ENCODE data around the gene TEX14. TPM values are rescaled to one million over a fixed set of nuclear protein-coding genes. Genes with fewer than 3 reads are reported as not detected.
A peak's percentile ranks its signal among the peaks of the same experiment; 100 is the strongest.
"Not testable (repeated sequence)": the region's sequence is repeated elsewhere in the genome, so short reads cannot be mapped to it uniquely, and the experiment has no call there.

Gene TEX14
- total RNA-seq, 1 donor: 0.27 TPM

GRCh38 chr17:58614859-58615459, 76.9 kb downstream of the TEX14 start:
- DNase-seq (ENCODE audit: low read depth in 2 of 3, low spot score in 2 of 3): peak in 1 of 3 donors; percentile 39

DNA sequence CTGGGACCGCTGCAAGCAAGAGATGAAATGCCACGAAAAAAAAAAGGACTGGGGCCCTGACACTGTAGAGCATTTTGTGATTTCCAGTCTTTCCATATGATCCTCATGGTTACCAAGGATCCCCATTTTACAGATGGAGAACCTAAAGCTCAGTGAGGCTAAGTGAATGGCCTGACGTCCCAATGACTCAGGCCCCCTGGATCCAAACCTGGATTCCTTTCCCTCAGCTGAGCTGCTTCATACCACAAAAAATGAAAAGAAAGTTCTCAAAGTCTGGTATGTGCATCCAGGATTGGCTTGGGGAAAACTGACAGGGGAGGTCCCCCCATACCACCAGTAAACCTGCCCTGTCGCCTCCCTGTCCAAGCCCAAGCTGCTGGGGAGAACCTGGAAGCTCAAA, 80.5 kb downstream of the TEX14 start:
- no peak for DNase-seq (ENCODE audit: low read depth in 2 of 3, low spot score in 2 of 3)

DNA sequence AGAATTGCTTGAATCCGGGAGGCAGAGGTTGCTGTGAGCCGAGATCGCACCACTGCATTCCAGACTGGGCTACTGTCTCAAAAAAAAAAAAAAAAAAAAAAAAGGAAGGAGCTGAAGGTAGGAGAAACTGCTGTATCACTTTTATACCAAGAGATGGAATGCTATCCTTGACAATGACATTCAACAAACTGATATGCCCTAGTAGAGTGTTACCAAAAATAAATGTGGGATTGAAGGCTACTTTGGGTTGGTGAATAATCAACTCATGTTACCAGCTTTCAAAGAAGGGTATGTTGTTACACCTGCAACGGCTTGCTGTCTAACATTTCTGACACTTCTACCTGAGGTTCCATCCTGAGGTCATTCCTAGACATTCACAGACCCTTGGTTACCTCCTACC, 84.9 kb downstream of the TEX14 start:
- no peak for DNase-seq (ENCODE audit: low read depth in 2 of 3, low spot score in 2 of 3)

- no peak for DNase-seq (ENCODE audit: low read depth in 2 of 3, low spot score in 2 of 3)
These were observed 85.9 kb downstream of the TEX14 start for GRCh38 chr17:58605986-58606385.

DNA sequence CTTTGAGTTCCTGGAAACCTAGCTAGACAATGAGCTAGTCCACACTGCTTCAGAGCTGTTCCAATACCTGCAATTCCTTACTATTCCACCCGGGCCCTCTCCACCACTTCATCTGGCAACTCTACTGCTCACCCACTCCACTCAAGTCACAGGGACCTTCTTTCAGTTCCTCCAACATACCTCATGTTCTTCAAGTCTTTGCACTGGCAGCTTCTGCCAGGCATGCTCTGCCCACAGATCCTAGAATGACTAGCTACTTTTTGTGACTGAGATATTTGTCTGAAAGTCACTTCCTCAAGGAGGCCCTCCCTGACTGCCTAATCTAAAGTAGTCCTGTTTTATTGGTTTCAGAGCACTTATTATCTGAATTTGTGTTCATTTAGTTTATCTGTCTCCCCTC, 86.4 kb downstream of the TEX14 start:
- DNase-seq (ENCODE audit: low read depth in 2 of 3, low spot score in 2 of 3): no peak

- DNase-seq (ENCODE audit: low read depth in 2 of 3, low spot score in 2 of 3): no peak
These were observed 89.9 kb downstream of the TEX14 start for GRCh38 chr17:58601976-58602375.

DNA sequence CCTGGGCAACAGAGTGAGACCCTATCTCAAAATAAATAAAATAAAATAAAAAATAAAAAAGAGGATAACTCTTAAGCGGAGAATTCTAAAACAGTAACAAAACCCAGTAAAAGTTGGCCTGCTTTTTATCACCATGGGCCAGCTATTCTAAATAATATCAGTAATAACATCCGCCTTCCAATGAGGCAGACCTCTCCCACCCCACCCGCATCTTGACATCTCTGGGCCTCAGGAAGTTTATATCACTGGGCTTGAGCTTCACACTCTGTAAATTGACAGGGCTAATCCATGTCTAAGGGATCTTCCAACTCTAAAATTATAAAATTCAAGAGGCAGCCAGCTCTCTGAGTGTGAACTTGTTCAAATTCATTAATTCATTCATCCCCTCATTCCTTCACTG, 94.5 kb downstream of the TEX14 start:
- no peak for DNase-seq (ENCODE audit: low read depth in 2 of 3, low spot score in 2 of 3)

GRCh38 chr17:58595194-58595792, 96.6 kb downstream of the TEX14 start:
- no peak for DNase-seq (ENCODE audit: low read depth in 2 of 3, low spot score in 2 of 3)

DNA sequence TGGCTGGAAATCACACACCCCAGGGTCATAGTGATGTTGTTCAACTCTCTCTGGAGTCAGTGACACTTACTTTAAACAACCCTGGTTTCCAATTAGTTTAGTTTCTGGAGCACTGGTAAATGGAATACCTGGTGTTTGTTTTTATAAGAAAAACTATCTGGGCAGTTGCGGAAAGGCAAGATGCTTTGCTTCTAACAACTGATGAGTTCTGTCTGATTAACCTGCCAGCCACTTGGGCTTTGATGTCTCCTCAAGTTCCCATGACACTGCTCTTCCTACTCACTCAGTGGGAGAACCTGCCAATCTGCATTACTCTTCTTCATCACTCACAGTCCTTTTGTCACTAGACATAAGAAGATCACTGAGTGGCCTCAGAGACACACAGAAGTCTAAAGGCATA, 98.7 kb downstream of the TEX14 start:
- DNase-seq (ENCODE audit: low read depth in 2 of 3, low spot score in 2 of 3): no peak

DNA sequence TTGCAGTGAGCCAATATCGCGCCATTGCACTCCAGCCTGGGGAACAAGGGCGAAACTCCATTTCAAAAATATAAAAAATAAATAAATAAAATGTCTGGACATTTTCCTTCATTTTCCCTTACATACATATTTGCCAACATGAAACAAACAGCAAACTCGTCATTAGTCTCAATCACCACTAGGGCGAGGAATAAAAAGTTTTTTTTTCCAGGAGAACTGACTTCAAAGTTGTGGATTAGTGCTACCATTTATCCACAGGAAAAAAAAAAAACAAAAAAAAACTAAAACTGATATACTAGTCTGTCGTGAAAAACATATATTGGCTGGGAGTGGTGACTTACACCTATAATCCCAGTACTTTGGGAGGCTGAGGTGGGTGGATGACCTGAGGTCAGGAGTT, 100.4 kb downstream of the TEX14 start:
- DNase-seq (ENCODE audit: low read depth in 2 of 3, low spot score in 2 of 3): no peak

DNA sequence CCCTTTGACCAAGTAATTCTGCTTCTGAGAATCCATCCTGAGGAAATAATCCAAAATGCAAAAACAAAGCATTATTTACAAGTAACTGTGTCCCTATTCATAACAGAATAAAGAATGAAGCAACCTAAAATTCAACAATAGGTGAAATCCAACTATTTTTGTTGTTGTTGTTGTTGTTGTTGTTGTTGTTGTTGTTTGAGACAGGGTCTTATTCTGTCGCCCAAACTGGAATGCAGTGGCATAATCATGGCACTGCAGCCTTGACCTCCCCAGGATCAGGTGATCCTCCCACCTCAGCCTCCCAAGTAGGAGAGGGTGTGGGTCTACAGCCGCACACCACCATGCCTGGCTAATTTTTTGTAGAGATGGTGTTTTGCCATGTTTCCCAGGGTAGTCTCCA, 101.5 kb downstream of the TEX14 start:
- DNase-seq (ENCODE audit: low read depth in 2 of 3, low spot score in 2 of 3): no peak

DNA sequence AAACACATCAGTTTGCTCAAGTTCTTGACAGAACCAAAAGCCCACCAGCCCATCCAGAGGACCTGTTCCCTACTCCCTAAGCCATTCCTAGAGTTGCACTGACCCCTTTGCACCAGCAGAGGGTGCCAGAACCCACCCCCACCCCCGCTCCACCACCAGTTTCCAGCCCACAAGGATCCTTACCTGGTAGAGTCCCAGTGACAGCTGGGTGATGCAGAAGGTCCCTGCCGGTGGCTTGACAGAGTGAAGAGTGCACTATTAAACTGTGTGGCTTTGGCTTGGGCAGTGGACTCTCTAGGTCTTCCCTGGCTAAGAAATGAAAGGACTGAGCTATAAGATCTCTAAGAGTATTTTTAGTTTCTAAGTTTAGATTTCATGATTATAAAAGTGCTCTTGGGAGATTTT, 104.1 kb downstream of the TEX14 start:
- DNase-seq (ENCODE audit: low read depth in 2 of 3, low spot score in 2 of 3): peak; percentile 51 to 66 (median 58)

- no peak for DNase-seq (ENCODE audit: low read depth in 2 of 3, low spot score in 2 of 3)
These were observed 105.7 kb downstream of the TEX14 start for GRCh38 chr17:58586009-58586644.

DNA sequence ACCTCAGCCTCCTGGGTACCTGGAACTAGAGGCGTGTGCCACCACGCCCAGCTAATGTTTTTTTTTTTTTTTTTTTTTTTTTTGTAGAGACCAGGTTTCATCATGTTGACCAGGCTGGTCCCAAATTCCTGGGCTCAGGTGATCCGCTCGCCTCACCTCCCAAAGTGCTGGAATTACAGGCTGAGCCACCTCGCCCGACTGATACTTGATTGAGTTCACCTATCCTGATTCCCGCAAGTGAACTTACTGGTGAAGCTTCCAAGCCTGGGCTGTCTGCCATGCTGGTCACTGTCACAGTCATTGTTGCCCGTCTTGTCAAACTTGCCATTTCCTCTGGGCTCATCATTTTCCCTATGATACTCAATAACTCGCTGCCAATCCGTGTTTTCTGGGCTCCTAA, 106.3 kb downstream of the TEX14 start:
- DNase-seq (ENCODE audit: low read depth in 2 of 3, low spot score in 2 of 3): no peak

DNA sequence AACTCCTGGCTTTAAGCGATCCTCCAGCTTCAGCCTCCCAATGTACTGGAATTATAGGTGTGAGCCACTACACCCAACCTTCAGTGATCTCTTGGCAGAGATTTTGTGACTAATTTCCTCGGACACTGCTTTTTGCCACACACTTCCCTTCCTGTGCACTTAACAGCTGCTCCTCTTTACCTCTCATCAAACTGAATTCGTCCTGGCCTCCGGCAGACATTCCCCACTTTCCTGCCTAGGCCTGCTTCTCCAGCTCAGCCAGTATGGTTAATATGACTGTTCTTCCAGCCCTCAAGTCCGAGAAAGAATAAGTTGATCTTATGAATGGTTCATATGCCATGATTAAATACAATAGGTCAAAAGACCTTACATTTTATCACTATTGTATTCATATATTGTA, 108.4 kb downstream of the TEX14 start:
- no peak for DNase-seq (ENCODE audit: low read depth in 2 of 3, low spot score in 2 of 3)

DNA sequence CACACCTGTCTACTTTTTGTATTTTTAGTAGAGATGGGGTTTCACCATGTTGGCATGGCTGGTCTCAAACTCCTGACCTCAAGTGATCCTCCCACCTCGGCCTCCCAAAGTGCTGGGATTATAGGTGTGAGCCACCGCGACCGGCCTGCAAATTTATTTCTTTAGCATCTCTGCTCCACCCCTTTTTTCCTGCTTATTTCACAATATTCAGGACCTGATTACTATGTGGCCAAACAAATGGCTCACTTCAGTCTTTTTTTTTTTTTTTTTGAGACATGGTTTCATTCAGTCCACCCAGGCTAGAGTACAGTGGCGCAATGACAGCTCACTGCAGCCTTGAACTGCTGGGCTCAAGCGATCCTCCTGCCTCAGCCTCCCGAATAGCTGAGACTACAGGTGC, 109.1 kb downstream of the TEX14 start:
- not testable (repeated sequence) for DNase-seq (ENCODE audit: low read depth in 2 of 3, low spot score in 2 of 3)

DNA sequence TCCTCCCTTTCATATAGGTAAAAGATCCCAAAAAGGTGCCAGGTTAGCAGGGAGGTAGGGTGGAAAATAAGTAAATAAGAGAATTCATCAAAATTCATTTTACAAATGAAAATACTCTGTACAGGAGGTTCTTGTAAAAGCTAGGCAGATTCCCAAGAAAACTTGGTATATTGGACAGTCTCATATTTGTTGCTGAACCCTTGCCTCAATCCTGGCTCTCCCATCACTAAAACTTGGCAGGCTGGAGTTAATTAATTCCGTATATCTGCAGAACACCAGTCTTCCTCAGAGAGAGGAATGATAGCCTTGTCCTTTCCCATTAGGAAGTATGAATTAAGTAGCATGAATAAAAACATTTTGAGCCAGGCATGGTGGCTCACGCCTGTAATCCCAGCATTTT, 111.2 kb downstream of the TEX14 start:
- no peak for DNase-seq (ENCODE audit: low read depth in 2 of 3, low spot score in 2 of 3)

- DNase-seq (ENCODE audit: low read depth in 2 of 3, low spot score in 2 of 3): peak in 2 of 3 donors; percentile 42 to 77
These were observed 114.1 kb downstream of the TEX14 start for GRCh38 chr17:58577696-58578095.

GRCh38 chr17:58576679-58577367, 115.0 kb downstream of the TEX14 start:
- no peak for DNase-seq (ENCODE audit: low read depth in 2 of 3, low spot score in 2 of 3)

DNA sequence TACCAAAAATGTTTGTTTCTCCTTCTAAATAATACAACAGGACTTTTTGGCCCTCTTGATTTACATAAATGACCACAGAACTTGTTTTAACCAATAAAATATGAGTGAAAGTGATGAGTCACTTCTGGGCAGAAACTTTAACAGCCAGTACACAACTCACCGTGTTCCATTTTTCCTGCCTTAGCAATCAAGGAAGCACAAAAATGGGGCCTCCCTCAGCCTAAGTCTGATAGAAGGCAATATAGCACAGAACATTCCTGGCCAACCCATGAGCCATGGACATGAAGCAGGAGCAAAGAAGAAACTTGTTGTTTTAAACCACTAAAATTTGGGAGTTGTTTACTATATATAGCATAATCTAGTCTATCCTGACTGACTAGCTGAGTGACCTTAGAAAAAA, 116.3 kb downstream of the TEX14 start:
- peak in 1 of 3 donors; percentile 19 for DNase-seq (ENCODE audit: low read depth in 2 of 3, low spot score in 2 of 3)

- DNase-seq (ENCODE audit: low read depth in 2 of 3, low spot score in 2 of 3): no peak
These were observed 117.8 kb downstream of the TEX14 start for GRCh38 chr17:58574025-58574424.

- DNase-seq (ENCODE audit: low read depth in 2 of 3, low spot score in 2 of 3): no peak
These were observed 119.0 kb downstream of the TEX14 start for GRCh38 chr17:58572846-58573245.
